WTC11 (cell line): ENCODE results near the gene ISL1. TPM values are rescaled to one million over a fixed set of nuclear protein-coding genes. Genes with fewer than 3 reads are reported as not detected.

Experiments
- ATAC-seq: fragments of 200-7000 bp; cut with Tn5 transposase; 2 replicates; pipeline ENCODE4 v1.10.0; 2021; ENCODE audit warnings: mild to moderate bottlenecking, moderate library complexity
- CTCF ChIA-PET: fragments of 300-600 bp; sonication (Branson Sonifier 250); formaldehyde crosslinking; loops from one replicate; lab custom pipeline; 2021; ENCODE audit warnings: antibody characterized with exemption; lab: Charles Lee
- POLR2A ChIA-PET: fragments of 350-600 bp; sonication (Branson Sonifier 250); formaldehyde crosslinking; loops from one replicate; lab custom pipeline; 2021; ENCODE audit warnings: antibody characterized with exemption; lab: Charles Lee
- DNase-seq: peaks from one replicate; pipeline ENCODE4 v3.0.0; 2021; ENCODE audit warnings: low spot score
- H3K27ac Mint-ChIP-seq: 2 replicates; pipeline ENCODE4 v1.8.0; 2021; ENCODE audit warnings: mixed read lengths
- H3K27me3 Mint-ChIP-seq: 2 replicates; pipeline ENCODE4 v1.8.0; 2021; ENCODE audit warnings: low read depth, mild to moderate bottlenecking, moderate library complexity, mixed read lengths
- H3K36me3 Mint-ChIP-seq: 2 replicates; pipeline ENCODE4 v1.8.0; 2021; ENCODE audit warnings: mixed read lengths
- H3K4me1 Mint-ChIP-seq: 2 replicates; pipeline ENCODE4 v1.8.0; 2022; ENCODE audit warnings: mixed read lengths
- H3K4me3 Mint-ChIP-seq: 2 replicates; pipeline ENCODE4 v1.8.0; 2021; ENCODE audit warnings: mild to moderate bottlenecking, moderate library complexity, mixed read lengths
- H3K9me3 Mint-ChIP-seq: 2 replicates; pipeline ENCODE4 v1.8.0; 2021; ENCODE audit warnings: mixed read lengths
- ARID4B ChIP-seq: sonication (generic); formaldehyde crosslinking; IDR thresholded peaks from 2 replicates; pipeline ENCODE4 v1.8.0; 2023; ENCODE audit warnings: missing genetic modification reagents, mild to moderate bottlenecking, borderline replicate concordance
- E2F4 ChIP-seq: sonication (generic); formaldehyde crosslinking; IDR thresholded peaks from 2 replicates; pipeline ENCODE4 v1.8.1; 2022; ENCODE audit warnings: low read depth, mild to moderate bottlenecking, moderate library complexity, missing genetic modification reagents, borderline replicate concordance
- ELF4 ChIP-seq: sonication (generic); formaldehyde crosslinking; IDR thresholded peaks from 2 replicates; pipeline ENCODE4 v1.8.1; 2022; ENCODE audit warnings: low read depth, mild to moderate bottlenecking, moderate library complexity, missing genetic modification reagents
- ERG ChIP-seq: fragments of 250-450 bp; sonication (Bioruptor Pico); IDR thresholded peaks from 2 replicates; pipeline ENCODE4 v1.8.0; 2021; ENCODE audit warnings: mild to moderate bottlenecking
- GRHL2 ChIP-seq: fragments of 250-450 bp; sonication (Bioruptor Pico); IDR thresholded peaks from 2 replicates; pipeline ENCODE4 v1.8.0; 2022; ENCODE audit warnings: mild to moderate bottlenecking, moderate library complexity; ENCODE audit not compliant: insufficient replicate concordance, severe bottlenecking
- MLX ChIP-seq: sonication (generic); formaldehyde crosslinking; IDR thresholded peaks from 2 replicates; pipeline ENCODE4 v1.8.1; 2023; ENCODE audit warnings: mild to moderate bottlenecking, missing genetic modification reagents, moderate library complexity
- MYBL2 ChIP-seq: sonication (generic); formaldehyde crosslinking; IDR thresholded peaks from 2 replicates; pipeline ENCODE4 v1.8.1; 2023; ENCODE audit warnings: mild to moderate bottlenecking, moderate library complexity, missing genetic modification reagents
- NFE2L1 ChIP-seq: sonication (generic); formaldehyde crosslinking; IDR thresholded peaks from 2 replicates; pipeline ENCODE4 v1.8.1; 2023; ENCODE audit warnings: missing genetic modification reagents
- NR1H2 ChIP-seq: sonication (generic); formaldehyde crosslinking; IDR thresholded peaks from 2 replicates; pipeline ENCODE4 v1.9.0; 2021; ENCODE audit warnings: mild to moderate bottlenecking, moderate library complexity, missing genetic modification reagents
- OVOL2 ChIP-seq: fragments of 250-450 bp; sonication (Bioruptor Pico); IDR thresholded peaks from 2 replicates; pipeline ENCODE4 v1.9.0; 2021; ENCODE audit warnings: mild to moderate bottlenecking, borderline replicate concordance
- RELA ChIP-seq: sonication (generic); formaldehyde crosslinking; IDR thresholded peaks from 2 replicates; pipeline ENCODE4 v1.8.1; 2022; ENCODE audit warnings: missing genetic modification reagents, mild to moderate bottlenecking, borderline replicate concordance
- ZSCAN18 ChIP-seq: fragments of 250-450 bp; sonication (Bioruptor Pico); IDR thresholded peaks from 2 replicates; pipeline ENCODE4 v2.1.2; 2022; ENCODE audit warnings: mild to moderate bottlenecking, moderate library complexity
- total RNA-seq: library from RNA; stranded (reverse); gene quantifications from 3 replicates; pipeline ENCODE4 v1.2.3, GENCODE V29; 2021
- TF ChIP-seq, protein P1 (sequence below): sonication (generic); formaldehyde crosslinking; IDR thresholded peaks from 2 replicates; pipeline ENCODE4 v1.8.0; 2023; ENCODE audit warnings: mild to moderate bottlenecking, missing genetic modification reagents

Gene ISL1
- total RNA-seq, 1 experiment from 2014 or later: not detected

DNA sequence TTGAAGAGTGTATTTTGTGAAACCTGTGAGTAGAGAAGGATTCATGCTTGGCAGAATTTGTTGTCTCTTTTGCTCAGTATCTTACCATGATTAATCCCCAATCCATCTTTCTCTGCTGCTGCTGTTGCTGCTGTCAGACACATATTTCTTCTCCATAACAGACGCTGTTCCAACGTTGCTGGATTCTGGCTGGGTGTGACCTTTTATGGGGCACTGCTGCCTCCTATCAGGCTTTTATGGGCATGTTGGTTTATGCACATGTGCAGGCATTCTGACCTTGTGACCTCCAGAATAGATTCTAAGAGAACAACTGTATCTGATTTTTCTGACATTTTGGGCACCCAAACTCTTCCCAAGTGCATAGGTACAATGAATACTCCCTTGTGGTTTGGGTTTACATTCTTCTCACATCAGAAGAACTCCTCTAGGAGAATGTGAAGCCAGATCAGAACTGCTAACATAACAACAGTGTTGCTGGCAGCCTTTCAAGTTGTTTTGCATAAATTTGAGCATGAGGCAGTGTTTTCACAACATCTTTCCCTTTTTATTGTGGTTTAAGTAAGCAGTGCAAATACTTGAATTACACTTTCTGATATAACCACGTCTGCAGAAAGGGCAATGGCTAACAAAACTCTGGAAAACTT lies 9.2 kb upstream of the ISL1 start:
- Mint-ChIP-seq H3K27ac (no peak overlapping the region), H3K4me3 (no peak overlapping the region), H3K27me3 (peaks cover 79% of the 10 kb centered on the region), H3K9me3 (no peaks in the 10 kb centered on the region), H3K36me3 (no peaks in the 10 kb centered on the region), H3K4me1 (peaks cover 34% of the 10 kb centered on the region)
- no peak for TF ChIP-seq ELF4 (CRISPR knock-in tag)
- TF ChIP-seq RELA: no peak
- TF ChIP-seq OVOL2 (CRISPR knock-in tag): no peak
- TF ChIP-seq E2F4 (CRISPR knock-in tag): no peak
- no peak for TF ChIP-seq MYBL2 (CRISPR knock-in tag)
- TF ChIP-seq ARID4B: no peak
- TF ChIP-seq, protein P1, sequence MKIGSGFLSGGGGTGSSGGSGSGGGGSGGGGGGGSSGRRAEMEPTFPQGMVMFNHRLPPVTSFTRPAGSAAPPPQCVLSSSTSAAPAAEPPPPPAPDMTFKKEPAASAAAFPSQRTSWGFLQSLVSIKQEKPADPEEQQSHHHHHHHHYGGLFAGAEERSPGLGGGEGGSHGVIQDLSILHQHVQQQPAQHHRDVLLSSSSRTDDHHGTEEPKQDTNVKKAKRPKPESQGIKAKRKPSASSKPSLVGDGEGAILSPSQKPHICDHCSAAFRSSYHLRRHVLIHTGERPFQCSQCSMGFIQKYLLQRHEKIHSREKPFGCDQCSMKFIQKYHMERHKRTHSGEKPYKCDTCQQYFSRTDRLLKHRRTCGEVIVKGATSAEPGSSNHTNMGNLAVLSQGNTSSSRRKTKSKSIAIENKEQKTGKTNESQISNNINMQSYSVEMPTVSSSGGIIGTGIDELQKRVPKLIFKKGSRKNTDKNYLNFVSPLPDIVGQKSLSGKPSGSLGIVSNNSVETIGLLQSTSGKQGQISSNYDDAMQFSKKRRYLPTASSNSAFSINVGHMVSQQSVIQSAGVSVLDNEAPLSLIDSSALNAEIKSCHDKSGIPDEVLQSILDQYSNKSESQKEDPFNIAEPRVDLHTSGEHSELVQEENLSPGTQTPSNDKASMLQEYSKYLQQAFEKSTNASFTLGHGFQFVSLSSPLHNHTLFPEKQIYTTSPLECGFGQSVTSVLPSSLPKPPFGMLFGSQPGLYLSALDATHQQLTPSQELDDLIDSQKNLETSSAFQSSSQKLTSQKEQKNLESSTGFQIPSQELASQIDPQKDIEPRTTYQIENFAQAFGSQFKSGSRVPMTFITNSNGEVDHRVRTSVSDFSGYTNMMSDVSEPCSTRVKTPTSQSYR: no peak
- TF ChIP-seq GRHL2 (CRISPR knock-in tag): no peak
- no peak for TF ChIP-seq ZSCAN18 (CRISPR knock-in tag)
- no peak for TF ChIP-seq MLX (CRISPR knock-in tag)
- no peak for TF ChIP-seq ERG (CRISPR knock-in tag)
- no peak for TF ChIP-seq NFE2L1 (CRISPR knock-in tag)
- TF ChIP-seq NR1H2: no peak
- ATAC-seq (no peak), DNase-seq (no peak)
- CTCF ChIA-PET: no interaction called here
- POLR2A ChIA-PET: no interaction called here
